NT2/D1 (cell line): ENCODE data around the gene OR2G2.

Experiments used
- YY1 ChIP-seq: IDR thresholded peaks from 2 replicates; pipeline ENCODE4 v1.6.1; 2011; ENCODE audit not compliant: insufficient read length, insufficient read depth
- ZNF274 ChIP-seq: IDR thresholded peaks from 2 replicates; pipeline ENCODE4 v1.6.1; 2011; ENCODE audit warnings: mild to moderate bottlenecking, low read depth, low read length

DNA sequence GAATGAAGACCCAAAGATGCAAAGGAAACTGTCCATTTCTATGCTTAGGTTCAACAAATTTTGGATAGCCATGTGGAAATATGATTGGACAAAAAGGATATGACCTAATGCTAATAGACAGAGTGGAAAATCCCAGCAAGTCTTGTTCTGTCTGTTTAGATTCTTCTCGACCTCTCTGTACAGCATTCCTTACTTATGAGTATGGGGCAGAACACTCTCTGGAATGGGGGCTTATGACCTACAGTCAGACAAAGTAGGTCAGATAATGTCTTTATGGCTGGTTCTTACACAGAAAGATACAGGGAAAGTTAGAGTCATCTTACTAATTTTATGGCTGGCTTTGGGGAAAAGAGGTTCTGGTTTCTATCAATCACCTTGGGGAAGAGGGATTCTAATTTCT lies 36.4 kb upstream of the OR2G2 start:
- TF ChIP-seq ZNF274 = no peak
- TF ChIP-seq YY1 = no peak
